Fibroblast of upper back skin (primary cell): ENCODE data around the gene EPHB1.

Source experiments
- DNase-seq: peaks from one replicate; pipeline ENCODE4 v3.0.0-alpha.2; 2013

Gene EPHB1

DNA sequence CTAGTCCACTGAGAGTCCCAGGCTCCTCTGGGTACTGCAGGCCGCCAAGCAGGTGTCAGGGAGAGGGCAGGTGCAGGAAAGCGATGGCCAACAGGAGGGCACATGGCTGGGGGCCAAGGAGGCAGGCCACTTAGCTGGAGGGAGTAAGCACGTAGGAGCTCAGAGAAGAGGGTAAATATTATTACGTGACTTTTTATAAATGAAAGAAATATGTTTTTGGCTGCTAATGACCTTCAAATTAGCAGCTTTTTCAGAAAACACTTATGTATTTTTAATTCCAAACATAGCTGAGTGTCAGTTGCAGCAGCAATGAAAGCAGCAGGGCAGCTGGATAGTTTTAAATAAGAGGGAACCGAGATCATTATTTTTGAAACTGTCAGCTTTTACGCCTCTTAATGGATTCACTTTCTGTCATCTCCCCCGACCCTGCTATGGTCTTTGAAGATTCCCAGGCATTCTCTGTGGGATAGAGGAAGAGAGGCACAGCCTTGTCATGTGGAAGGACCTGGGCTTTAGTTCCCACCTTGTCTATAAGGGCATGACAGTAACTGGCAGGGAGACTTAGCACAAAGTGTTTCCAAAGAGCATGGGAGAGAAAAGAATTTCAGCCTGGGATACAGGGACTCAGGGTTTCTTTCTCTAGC, 477.1 kb downstream of the EPHB1 start:
- DNase-seq, result no peak

DNA sequence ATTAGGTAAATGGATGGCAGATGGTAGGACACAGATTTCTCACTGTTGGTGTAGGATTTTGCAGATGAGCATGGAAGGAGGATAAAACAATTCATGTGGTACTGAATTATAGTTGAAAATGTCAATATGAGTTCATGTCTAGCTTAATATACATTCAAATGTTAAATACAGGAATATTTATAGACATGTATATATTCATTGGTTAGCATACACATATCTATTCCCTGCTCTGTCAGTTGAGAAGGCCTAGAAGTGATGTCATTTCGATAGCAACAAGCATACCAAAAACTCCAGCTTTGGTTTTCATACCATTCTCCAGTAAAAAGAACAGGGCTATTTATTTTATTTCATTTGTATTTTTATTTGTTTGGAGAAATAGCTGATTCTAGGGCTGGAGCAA, 497.1 kb downstream of the EPHB1 start:
- DNase-seq, result no peak

GRCh38 chr3:135301670-135302069, 506.6 kb downstream of the EPHB1 start:
- DNase-seq, result no peak

GRCh38 chr3:135304378-135304777, 509.3 kb downstream of the EPHB1 start:
- no peak for DNase-seq
